Measurements from ENCODE around the gene PRSS3.
"Not testable (repeated sequence)": the region's sequence is repeated elsewhere in the genome, so short reads cannot be mapped to it uniquely, and the experiment has no call there.

Gene PRSS3

DNA sequence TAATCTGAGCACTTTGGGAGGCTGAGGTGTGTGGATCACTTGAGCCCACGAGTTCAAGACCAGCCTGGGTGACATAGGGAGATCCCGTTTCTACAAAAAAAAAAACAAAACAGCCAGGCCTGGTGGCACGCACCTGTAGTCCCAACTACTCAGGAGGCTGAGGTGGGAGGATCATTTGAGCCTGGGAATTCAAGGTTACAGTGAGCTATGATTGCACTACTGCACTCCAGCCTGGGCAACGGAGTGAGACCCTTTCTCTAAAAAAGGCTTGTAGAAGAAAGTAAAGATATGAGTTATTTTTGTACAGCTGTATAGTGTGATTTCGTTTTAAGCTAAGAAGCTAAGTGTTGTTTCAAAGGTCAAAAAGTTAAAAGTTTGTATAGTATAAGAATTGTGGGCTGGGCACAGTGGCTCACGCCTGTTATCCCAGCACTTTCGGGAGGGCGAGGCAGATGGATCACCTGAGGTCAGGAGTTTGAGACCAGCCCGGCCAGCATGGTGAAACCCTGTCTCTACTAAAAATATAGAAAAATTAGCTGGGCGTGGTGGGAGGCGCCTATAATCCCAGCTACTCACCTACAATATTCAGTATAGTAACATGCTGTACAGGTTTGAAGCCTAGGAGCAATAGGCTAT is 40.4 kb downstream of the PRSS3 start:
- no peaks in the 10 kb centered on the region for H3K36me3 ChIP-seq (ENCODE audit: control insufficient read depth, insufficient read depth, low read length)
- DNase-seq, result no peak
- no peak overlapping the region for H3K27ac ChIP-seq (ENCODE audit: insufficient read depth, low read length, poor library complexity, severe bottlenecking)
- no peaks in the 10 kb centered on the region for H3K4me1 ChIP-seq (ENCODE audit: control insufficient read depth, insufficient read depth, low read length, poor library complexity, severe bottlenecking)
- H3K27me3 ChIP-seq (replicated peaks; ENCODE audit: control insufficient read depth, insufficient read depth, low read length, poor library complexity, severe bottlenecking), result no peaks in the 10 kb centered on the region
- no peaks in the 10 kb centered on the region for H3K9me3 ChIP-seq (ENCODE audit: control insufficient read depth, low read length)
- no peak overlapping the region for H3K4me3 ChIP-seq (ENCODE audit: insufficient read depth, low read depth, low read length, poor library complexity, severe bottlenecking)

DNA sequence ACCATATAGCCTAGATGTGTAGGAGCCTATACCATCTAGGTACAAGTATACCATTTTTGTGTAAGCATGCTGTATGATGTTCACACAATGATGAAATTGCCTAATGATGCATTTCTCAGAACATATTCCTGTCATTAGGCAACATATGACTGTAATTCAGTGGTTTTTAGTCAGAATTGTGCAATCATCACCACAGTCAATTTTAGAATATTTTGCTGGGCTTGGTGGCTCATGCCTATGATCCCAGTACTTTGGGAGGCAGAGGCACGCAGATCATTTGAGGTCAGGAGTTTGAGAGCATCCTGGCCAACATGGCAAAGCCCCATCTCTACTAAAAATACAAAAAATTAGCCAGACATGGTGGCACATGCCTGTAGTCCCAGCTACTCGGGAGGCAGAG is 40.9 kb downstream of the PRSS3 start:
- not testable (repeated sequence) for H3K36me3 ChIP-seq (ENCODE audit: control insufficient read depth, insufficient read depth, low read length); H3K4me3 ChIP-seq (ENCODE audit: insufficient read depth, low read depth, low read length, poor library complexity, severe bottlenecking); H3K27me3 ChIP-seq (replicated peaks; ENCODE audit: control insufficient read depth, insufficient read depth, low read length, poor library complexity, severe bottlenecking); H3K27ac ChIP-seq (ENCODE audit: insufficient read depth, low read length, poor library complexity, severe bottlenecking); H3K9me3 ChIP-seq (ENCODE audit: control insufficient read depth, low read length); H3K4me1 ChIP-seq (ENCODE audit: control insufficient read depth, insufficient read depth, low read length, poor library complexity, severe bottlenecking); DNase-seq

DNA sequence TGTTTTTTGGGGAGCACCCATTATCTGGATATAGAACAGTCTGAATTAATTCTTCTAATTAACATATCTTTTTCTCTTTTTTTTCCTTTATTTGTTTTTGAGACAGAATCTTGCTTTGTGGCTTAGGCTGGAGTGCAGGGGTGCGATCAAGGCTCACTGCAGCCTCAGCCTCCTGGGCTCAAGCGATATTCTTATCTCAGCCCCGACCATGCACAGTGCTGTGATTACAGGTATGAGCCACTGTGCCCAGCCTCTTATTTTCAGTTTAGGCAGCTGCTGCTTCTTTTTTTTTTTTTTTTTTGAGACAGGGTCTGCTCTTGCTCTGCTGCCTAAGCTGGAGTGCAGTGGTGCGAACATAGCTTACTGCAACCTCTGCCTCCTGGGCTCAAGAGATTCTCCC is 41.8 kb downstream of the PRSS3 start:
- DNase-seq, result no peak
- Histone ChIP-seq H3K4me1 (ENCODE audit: control insufficient read depth, insufficient read depth, low read length, poor library complexity, severe bottlenecking) (no peaks in the 10 kb centered on the region), H3K27me3 (replicated peaks; ENCODE audit: control insufficient read depth, insufficient read depth, low read length, poor library complexity, severe bottlenecking) (no peaks in the 10 kb centered on the region), H3K27ac (ENCODE audit: insufficient read depth, low read length, poor library complexity, severe bottlenecking) (no peak overlapping the region), H3K4me3 (ENCODE audit: insufficient read depth, low read depth, low read length, poor library complexity, severe bottlenecking) (no peak overlapping the region), H3K9me3 (ENCODE audit: control insufficient read depth, low read length) (no peaks in the 10 kb centered on the region), H3K36me3 (ENCODE audit: control insufficient read depth, insufficient read depth, low read length) (no peaks in the 10 kb centered on the region)

DNA sequence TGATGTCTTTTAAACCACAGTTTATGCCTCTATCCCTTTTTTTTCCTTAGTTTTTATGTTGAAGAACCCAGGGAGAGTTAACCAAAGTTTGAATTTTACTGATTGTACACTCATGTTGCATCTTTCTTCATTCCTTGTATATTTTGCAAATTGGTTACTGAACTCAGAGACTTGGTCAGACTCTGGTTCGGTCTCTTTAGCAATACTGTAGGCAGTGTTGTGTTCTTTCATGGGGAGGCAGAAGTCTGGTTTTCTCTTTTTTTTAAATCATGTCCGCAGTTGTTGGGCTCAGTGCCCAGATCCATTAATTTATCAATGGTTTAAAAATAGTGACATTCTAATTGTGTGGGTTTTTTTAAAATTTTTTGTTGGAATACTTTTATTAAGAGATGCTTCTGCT is 45.0 kb downstream of the PRSS3 start:
- Histone ChIP-seq H3K9me3 (ENCODE audit: control insufficient read depth, low read length) (no peaks in the 10 kb centered on the region), H3K27ac (ENCODE audit: insufficient read depth, low read length, poor library complexity, severe bottlenecking) (no peak overlapping the region), H3K4me3 (ENCODE audit: insufficient read depth, low read depth, low read length, poor library complexity, severe bottlenecking) (no peak overlapping the region), H3K4me1 (ENCODE audit: control insufficient read depth, insufficient read depth, low read length, poor library complexity, severe bottlenecking) (no peaks in the 10 kb centered on the region), H3K27me3 (replicated peaks; ENCODE audit: control insufficient read depth, insufficient read depth, low read length, poor library complexity, severe bottlenecking) (no peaks in the 10 kb centered on the region), H3K36me3 (ENCODE audit: control insufficient read depth, insufficient read depth, low read length) (no peaks in the 10 kb centered on the region)
- DNase-seq, result no peak

DNA sequence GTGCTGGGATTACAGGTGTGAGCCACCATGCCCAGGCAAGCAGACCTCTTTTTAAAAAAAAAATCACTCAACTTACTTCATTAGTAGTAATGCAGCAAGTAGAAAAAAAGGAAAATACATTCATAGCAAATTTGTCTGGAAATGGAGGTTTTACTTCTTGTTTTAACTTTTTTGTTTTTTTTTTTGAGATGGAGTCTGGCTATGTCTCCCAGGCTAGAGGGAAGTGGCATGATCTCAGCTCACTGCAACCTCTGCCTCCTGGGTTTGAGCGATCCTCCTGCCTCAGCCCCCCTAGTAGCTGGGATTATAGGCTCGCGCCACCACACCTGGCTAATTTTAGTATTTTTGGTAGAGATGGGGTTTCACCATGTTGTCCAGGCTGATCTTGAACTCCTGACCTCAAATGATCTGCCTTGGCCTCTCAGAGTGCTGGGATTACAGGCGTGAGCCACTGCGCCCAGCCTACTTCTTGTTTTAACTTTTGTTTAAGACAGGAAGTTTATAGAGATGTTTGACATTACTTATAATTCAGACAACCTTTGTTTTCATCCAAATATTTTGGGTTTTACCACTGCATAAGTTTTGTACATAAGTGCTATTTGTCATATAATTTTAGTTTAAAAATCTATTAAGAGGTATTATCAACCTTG is 48.1 kb downstream of the PRSS3 start:
- Histone ChIP-seq H3K4me3 (ENCODE audit: insufficient read depth, low read depth, low read length, poor library complexity, severe bottlenecking) (no peak overlapping the region), H3K27me3 (replicated peaks; ENCODE audit: control insufficient read depth, insufficient read depth, low read length, poor library complexity, severe bottlenecking) (no peaks in the 10 kb centered on the region), H3K36me3 (ENCODE audit: control insufficient read depth, insufficient read depth, low read length) (no peaks in the 10 kb centered on the region), H3K27ac (ENCODE audit: insufficient read depth, low read length, poor library complexity, severe bottlenecking) (no peak overlapping the region), H3K9me3 (ENCODE audit: control insufficient read depth, low read length) (no peaks in the 10 kb centered on the region), H3K4me1 (ENCODE audit: control insufficient read depth, insufficient read depth, low read length, poor library complexity, severe bottlenecking) (no peaks in the 10 kb centered on the region)
- no peak for DNase-seq

DNA sequence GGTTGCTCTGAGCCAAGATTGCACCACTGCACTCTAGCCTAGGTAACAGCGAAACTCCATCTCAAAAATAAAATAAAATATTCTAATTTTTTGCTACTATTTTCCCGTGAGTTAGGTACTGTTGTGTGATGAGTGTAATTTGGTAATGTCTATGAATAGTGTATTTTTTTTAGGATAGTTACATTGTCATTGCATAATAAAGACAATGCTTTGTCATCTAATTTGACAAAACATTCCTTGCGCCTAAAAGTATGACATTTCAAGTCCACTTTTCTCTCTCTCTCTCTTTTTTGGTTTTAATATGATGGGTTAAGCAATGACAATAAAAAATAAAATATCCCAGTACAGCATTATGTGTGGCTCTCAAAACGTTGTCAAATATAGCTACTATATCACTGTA is 50.9 kb downstream of the PRSS3 start:
- H3K4me1 ChIP-seq (ENCODE audit: control insufficient read depth, insufficient read depth, low read length, poor library complexity, severe bottlenecking), result no peaks in the 10 kb centered on the region
- no peak for DNase-seq
- H3K27me3 ChIP-seq (replicated peaks; ENCODE audit: control insufficient read depth, insufficient read depth, low read length, poor library complexity, severe bottlenecking), result no peaks in the 10 kb centered on the region
- H3K4me3 ChIP-seq (ENCODE audit: insufficient read depth, low read depth, low read length, poor library complexity, severe bottlenecking), result no peak overlapping the region
- H3K27ac ChIP-seq (ENCODE audit: insufficient read depth, low read length, poor library complexity, severe bottlenecking), result no peak overlapping the region
- no peaks in the 10 kb centered on the region for H3K9me3 ChIP-seq (ENCODE audit: control insufficient read depth, low read length)
- H3K36me3 ChIP-seq (ENCODE audit: control insufficient read depth, insufficient read depth, low read length), result no peaks in the 10 kb centered on the region

DNA sequence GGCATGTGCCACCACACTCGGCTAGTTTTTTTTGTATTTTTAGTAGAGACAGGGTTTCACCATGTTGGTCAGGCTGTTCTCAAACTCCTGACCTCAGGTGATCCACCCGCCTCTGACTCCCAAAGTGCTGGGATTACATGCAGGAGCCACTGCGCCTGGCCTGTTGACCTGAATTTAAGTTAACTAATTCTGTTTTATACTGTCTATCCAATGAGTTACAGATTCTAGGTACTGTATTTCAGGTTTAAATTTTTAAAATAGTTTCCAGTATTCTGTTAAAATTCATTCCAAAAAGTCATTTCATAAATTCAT is 52.5 kb downstream of the PRSS3 start:
- DNase-seq; H3K27ac ChIP-seq (ENCODE audit: insufficient read depth, low read length, poor library complexity, severe bottlenecking); H3K4me3 ChIP-seq (ENCODE audit: insufficient read depth, low read depth, low read length, poor library complexity, severe bottlenecking); H3K4me1 ChIP-seq (ENCODE audit: control insufficient read depth, insufficient read depth, low read length, poor library complexity, severe bottlenecking); H3K9me3 ChIP-seq (ENCODE audit: control insufficient read depth, low read length); H3K27me3 ChIP-seq (replicated peaks; ENCODE audit: control insufficient read depth, insufficient read depth, low read length, poor library complexity, severe bottlenecking); H3K36me3 ChIP-seq (ENCODE audit: control insufficient read depth, insufficient read depth, low read length): not testable (repeated sequence)
